GM12878 (cell line): ENCODE results near the gene FLVCR2. TPM values are rescaled to one million over a fixed set of nuclear protein-coding genes. Genes with fewer than 3 reads are reported as not detected.

Experiments used
- ATAC-seq: fragments of 200-7000 bp; cut with Tn5 transposase; 3 replicates; pipeline ENCODE4 v1.9.1; 2020; ENCODE audit warnings: mild to moderate bottlenecking, moderate library complexity
- BruUV-seq: library from RNA; stranded (reverse); fragments of 400-500 nt; replicated peaks from 2 replicates; lab custom pipeline; 2021; lab: Mats Ljungman, UMichigan
- CTCF ChIA-PET: fragments of 300-600 bp; sonication (Branson Sonifier 250); formaldehyde crosslinking; extraction: SDS; loops from one replicate; lab custom pipeline; 2021; ENCODE audit warnings: inconsistent platforms; lab: Yijun Ruan, JAX
- POLR2A ChIA-PET: fragments of 350-600 bp; formaldehyde crosslinking; extraction: SDS; loops from one replicate; lab custom pipeline; 2021; ENCODE audit warnings: inconsistent platforms; lab: Charles Lee
- RAD21 ChIA-PET: fragments of 300-600 bp; sonication (Branson Sonifier 250); formaldehyde crosslinking; loops from one replicate; lab custom pipeline; 2023; ENCODE audit warnings: antibody characterized with exemption; ENCODE audit not compliant: unreplicated experiment; lab: Charles Lee
- SMC1A ChIA-PET: fragments of 300-600 bp; sonication (Branson Sonifier 250); formaldehyde crosslinking; loops from one replicate; lab custom pipeline; 2023; ENCODE audit not compliant: unreplicated experiment, uncharacterized antibody; lab: Charles Lee
- DNase-seq: peaks from one replicate; pipeline ENCODE4 v3.0.0-alpha.2; 2011; ENCODE audit warnings: low read depth, low spot score
- FAIRE-seq: peaks from 3 replicates; lab custom pipeline; 2011; peaks lifted over from hg19 to GRCh38; lab: Jason Lieb, UNC
- H2AFZ ChIP-seq: 2 replicates; pipeline ENCODE4 v1.6.0; 2011; ENCODE audit warnings: low read depth, low read length, control low read depth; ENCODE audit not compliant: control insufficient read depth
- H3K27ac ChIP-seq: 2 replicates; pipeline ENCODE4 v1.5.1; 2011; ENCODE audit warnings: control low read depth; ENCODE audit not compliant: control insufficient read depth, insufficient read depth
- H3K27me3 ChIP-seq, 2 experiments: replicated peaks in 1 of 2; 2 replicates each; pipeline versions ENCODE4 v1.6.0 to v1.6.1; 2011; ENCODE audit warnings: low read length in 1 of 2; ENCODE audit not compliant: control insufficient read depth in 2 of 2, insufficient read depth in 2 of 2
- H3K36me3 ChIP-seq, 2 experiments: 2 replicates each; pipeline ENCODE4 v1.5.1; 2011; ENCODE audit warnings: low read length in 1 of 2; ENCODE audit not compliant: control insufficient read depth in 2 of 2, insufficient read depth in 2 of 2
- H3K4me1 ChIP-seq: 2 replicates; pipeline ENCODE4 v1.6.1; 2011; ENCODE audit warnings: mild to moderate bottlenecking, low read length, moderate library complexity, mixed read lengths; ENCODE audit not compliant: control insufficient read depth, insufficient read depth
- H3K4me2 ChIP-seq: 2 replicates; pipeline ENCODE4 v1.6.0; 2011; ENCODE audit warnings: control low read depth; ENCODE audit not compliant: control insufficient read depth, insufficient read depth
- H3K4me3 ChIP-seq: fragments of 200-600 bp; sonication (generic); 2 replicates; pipeline ENCODE4 v1.5.1; 2016
- H3K79me2 ChIP-seq: 2 replicates; pipeline ENCODE4 v1.6.0; 2011; ENCODE audit warnings: low read length; ENCODE audit not compliant: control insufficient read depth, insufficient read depth
- H3K9ac ChIP-seq: 2 replicates; pipeline ENCODE4 v1.8.0; 2011; ENCODE audit warnings: low read length, control low read depth, mixed read lengths; ENCODE audit not compliant: control insufficient read depth, insufficient read depth
- H3K9me3 ChIP-seq: replicated peaks from 3 replicates; pipeline ENCODE4 v1.5.1; 2011; ENCODE audit warnings: mild to moderate bottlenecking, low read length; ENCODE audit not compliant: control insufficient read depth, insufficient read depth
- H4K20me1 ChIP-seq: 2 replicates; pipeline ENCODE4 v1.6.0; 2011; ENCODE audit not compliant: control insufficient read depth, insufficient read depth
- CHD1 ChIP-seq: IDR thresholded peaks from 2 replicates; pipeline ENCODE4 v1.6.1; 2012; ENCODE audit warnings: low read depth, low read length, improper control_type of control experiment
- KAT2A ChIP-seq: conservative IDR thresholded peaks from 2 replicates; pipeline ENCODE4 v1.6.1; 2011; ENCODE audit warnings: low read depth, low read length; ENCODE audit not compliant: control insufficient read depth
- NR2C1 ChIP-seq: fragments of 450-650 bp; IDR thresholded peaks from 2 replicates; pipeline ENCODE4 v1.6.1; 2017; ENCODE audit warnings: antibody characterized with exemption, mild to moderate bottlenecking, moderate library complexity
- STAT3 ChIP-seq: IDR thresholded peaks from 2 replicates; pipeline ENCODE4 v1.6.1; 2011; ENCODE audit warnings: low read depth, low read length, improper control_type of control experiment
- ZNF622 ChIP-seq: fragments of 450-650 bp; IDR thresholded peaks from 2 replicates; pipeline ENCODE4 v1.6.1; 2017; ENCODE audit warnings: mild to moderate bottlenecking, inconsistent platforms
- WGBS: methylation state at CpG from one replicate; pipeline ENCODE4 v1.1.6; 2016; ENCODE audit warnings: low lambda C conversion rate; ENCODE audit not compliant: insufficient replicate concordance, insufficient coverage; ENCODE audit errors: missing lambda C conversion rate; 5-methylcytosine and 5-hydroxymethylcytosine counted together
- in situ Hi-C: fragments of 300-500 bp; cut with MboI; formaldehyde crosslinking; loops from 9 replicates; pipeline ENCODE4 v1.14.3; 2018; ENCODE audit warnings: mixed read lengths
- intact Hi-C: fragments of 100-400 bp; cut with micrococcal nuclease; formaldehyde crosslinking; loops from one replicate; pipeline ENCODE4 v1.14.2; 2022; ENCODE audit not compliant: unreplicated experiment
- polyA plus RNA-seq, 11 experiments: library from polyadenylated mRNA; depleted of rRNA in 4 of 11; unstranded in 6 of 11; stranded (reverse) in 5 of 11; fragments of >200 nt; fragmentation: Nextera tagmentation in 4 of 11; fragmentation: Illumina TruSeq in 1 of 11; extraction: Ambion mirVana in 4 of 11; extraction: Trizol in 1 of 11; gene quantifications; 1 replicate in 1 of 11; 2 replicates in 10 of 11; pipeline versions ENCODE4 v1.2.1 to v1.2.3, GENCODE V29; 2011 to 2016; ENCODE audit warnings: inconsistent platforms in 2 of 11, missing spikeins in 2 of 11, low read depth in 1 of 11
- total RNA-seq, 4 experiments: library from RNA; depleted of rRNA in 3 of 4; stranded (reverse); fragments of >200 nt in 3 of 4; fragmentation: Illumina TruSeq in 1 of 4; extraction: Trizol in 1 of 4; gene quantifications; 2 replicates each; pipeline versions ENCODE4 v1.2.1 to v1.2.3, GENCODE V29; 2013 to 2021
- TF ChIP-seq, protein P1 (sequence below): IDR thresholded peaks from 2 replicates; pipeline ENCODE4 v1.6.1; 2012; ENCODE audit warnings: low read depth, low read length, improper control_type of control experiment
- TF ChIP-seq, protein P2 (sequence below): fragments of 150-350 bp; IDR thresholded peaks from 2 replicates; pipeline ENCODE4 v1.6.1; 2014; ENCODE audit warnings: mild to moderate bottlenecking, low read depth, low read length
- TF ChIP-seq, protein P3 (sequence below): fragments of 450-650 bp; IDR thresholded peaks from 2 replicates; pipeline ENCODE4 v1.6.1; 2017; ENCODE audit warnings: antibody characterized with exemption, mild to moderate bottlenecking, moderate library complexity
- TF ChIP-seq, protein P4 (sequence below): fragments of 450-650 bp; IDR thresholded peaks from 2 replicates; pipeline ENCODE4 v1.6.1; 2018; ENCODE audit warnings: borderline replicate concordance, mild to moderate bottlenecking; ENCODE audit not compliant: partially characterized antibody
- TF ChIP-seq, protein P5 (sequence below): fragments of 450-650 bp; IDR thresholded peaks from 2 replicates; pipeline ENCODE4 v1.6.1; 2016; ENCODE audit warnings: mild to moderate bottlenecking
- TF ChIP-seq, protein P6 (sequence below): fragments of 450-650 bp; conservative IDR thresholded peaks from 2 replicates; pipeline ENCODE4 v1.6.1; 2017; ENCODE audit warnings: mild to moderate bottlenecking, moderate library complexity

Gene FLVCR2
- total and polyA plus RNA-seq, 10 of the 15 experiments (the other 5 are each of a cell fraction or from before 2014, with no cell fraction given) = 0.24 to 3.7 (median 1.6) TPM

DNA sequence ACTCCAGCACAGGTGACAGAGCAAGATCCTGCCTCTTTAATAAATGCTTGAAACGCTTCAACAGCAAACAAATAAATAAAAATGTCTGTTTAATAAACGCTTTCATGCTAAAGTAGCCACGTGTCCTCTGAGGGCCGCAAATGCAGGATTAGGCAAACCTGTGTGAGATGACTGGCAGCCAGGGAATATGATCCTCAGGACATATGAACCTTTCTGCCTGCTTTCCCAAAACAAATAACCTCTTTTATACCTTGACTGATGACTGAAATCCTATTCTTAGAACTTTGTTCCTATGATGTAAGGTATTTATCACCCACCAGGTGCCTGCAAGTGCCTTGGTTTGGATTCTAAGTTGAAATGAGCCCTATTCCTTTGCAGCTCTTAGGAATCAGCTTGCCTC lies 14.5 kb upstream of the FLVCR2 start:
- ChIA-PET CTCF (interaction anchor here (0.9 to 7.1 kb wide), 10 partner anchors 12 to 256 kb away, joined by 3 to 286 read pairs (median 57); partner anchors contain the start of gene BATF), RAD21 (interaction anchor here (0.7 to 6.2 kb wide), 7 partner anchors 13 to 110 kb away, joined by 3 to 167 read pairs (median 4); partner anchors contain the start of gene BATF), SMC1A (interaction anchor here (0.7 to 6.3 kb wide), 9 partner anchors 12 to 628 kb away, joined by 3 to 232 read pairs (median 4); partner anchors contain the start of gene BATF), POLR2A (interaction anchor here (1.3 kb wide), 1 partner anchor 89 kb away, joined by 3 read pairs; no protein-coding TSS in a partner anchor)
- Histone ChIP-seq H3K4me2 (no peak overlapping the region), H3K79me2 (no peaks in the 10 kb centered on the region), H3K27me3 (no peaks in the 10 kb centered on the region), H3K27ac (no peak overlapping the region), H3K4me3 (no peak overlapping the region), H3K4me1 (peaks cover 31% of the 10 kb centered on the region), H2AFZ (no peak overlapping the region), H3K9me3 (no peaks in the 10 kb centered on the region), H4K20me1 (no peaks in the 10 kb centered on the region), H3K9ac (no peak overlapping the region), H3K36me3 (no peaks in the 10 kb centered on the region)
- ATAC-seq (no peak), DNase-seq (no peak), FAIRE-seq (no peak)
- TF ChIP-seq STAT3 = no peak
- TF ChIP-seq, protein P1, sequence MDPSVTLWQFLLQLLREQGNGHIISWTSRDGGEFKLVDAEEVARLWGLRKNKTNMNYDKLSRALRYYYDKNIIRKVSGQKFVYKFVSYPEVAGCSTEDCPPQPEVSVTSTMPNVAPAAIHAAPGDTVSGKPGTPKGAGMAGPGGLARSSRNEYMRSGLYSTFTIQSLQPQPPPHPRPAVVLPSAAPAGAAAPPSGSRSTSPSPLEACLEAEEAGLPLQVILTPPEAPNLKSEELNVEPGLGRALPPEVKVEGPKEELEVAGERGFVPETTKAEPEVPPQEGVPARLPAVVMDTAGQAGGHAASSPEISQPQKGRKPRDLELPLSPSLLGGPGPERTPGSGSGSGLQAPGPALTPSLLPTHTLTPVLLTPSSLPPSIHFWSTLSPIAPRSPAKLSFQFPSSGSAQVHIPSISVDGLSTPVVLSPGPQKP = no peak
- TF ChIP-seq NR2C1 = no peak
- TF ChIP-seq, protein P2, sequence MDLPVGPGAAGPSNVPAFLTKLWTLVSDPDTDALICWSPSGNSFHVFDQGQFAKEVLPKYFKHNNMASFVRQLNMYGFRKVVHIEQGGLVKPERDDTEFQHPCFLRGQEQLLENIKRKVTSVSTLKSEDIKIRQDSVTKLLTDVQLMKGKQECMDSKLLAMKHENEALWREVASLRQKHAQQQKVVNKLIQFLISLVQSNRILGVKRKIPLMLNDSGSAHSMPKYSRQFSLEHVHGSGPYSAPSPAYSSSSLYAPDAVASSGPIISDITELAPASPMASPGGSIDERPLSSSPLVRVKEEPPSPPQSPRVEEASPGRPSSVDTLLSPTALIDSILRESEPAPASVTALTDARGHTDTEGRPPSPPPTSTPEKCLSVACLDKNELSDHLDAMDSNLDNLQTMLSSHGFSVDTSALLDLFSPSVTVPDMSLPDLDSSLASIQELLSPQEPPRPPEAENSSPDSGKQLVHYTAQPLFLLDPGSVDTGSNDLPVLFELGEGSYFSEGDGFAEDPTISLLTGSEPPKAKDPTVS = no peak
- TF ChIP-seq, protein P3, sequence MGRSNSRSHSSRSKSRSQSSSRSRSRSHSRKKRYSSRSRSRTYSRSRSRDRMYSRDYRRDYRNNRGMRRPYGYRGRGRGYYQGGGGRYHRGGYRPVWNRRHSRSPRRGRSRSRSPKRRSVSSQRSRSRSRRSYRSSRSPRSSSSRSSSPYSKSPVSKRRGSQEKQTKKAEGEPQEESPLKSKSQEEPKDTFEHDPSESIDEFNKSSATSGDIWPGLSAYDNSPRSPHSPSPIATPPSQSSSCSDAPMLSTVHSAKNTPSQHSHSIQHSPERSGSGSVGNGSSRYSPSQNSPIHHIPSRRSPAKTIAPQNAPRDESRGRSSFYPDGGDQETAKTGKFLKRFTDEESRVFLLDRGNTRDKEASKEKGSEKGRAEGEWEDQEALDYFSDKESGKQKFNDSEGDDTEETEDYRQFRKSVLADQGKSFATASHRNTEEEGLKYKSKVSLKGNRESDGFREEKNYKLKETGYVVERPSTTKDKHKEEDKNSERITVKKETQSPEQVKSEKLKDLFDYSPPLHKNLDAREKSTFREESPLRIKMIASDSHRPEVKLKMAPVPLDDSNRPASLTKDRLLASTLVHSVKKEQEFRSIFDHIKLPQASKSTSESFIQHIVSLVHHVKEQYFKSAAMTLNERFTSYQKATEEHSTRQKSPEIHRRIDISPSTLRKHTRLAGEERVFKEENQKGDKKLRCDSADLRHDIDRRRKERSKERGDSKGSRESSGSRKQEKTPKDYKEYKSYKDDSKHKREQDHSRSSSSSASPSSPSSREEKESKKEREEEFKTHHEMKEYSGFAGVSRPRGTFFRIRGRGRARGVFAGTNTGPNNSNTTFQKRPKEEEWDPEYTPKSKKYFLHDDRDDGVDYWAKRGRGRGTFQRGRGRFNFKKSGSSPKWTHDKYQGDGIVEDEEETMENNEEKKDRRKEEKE = no peak
- TF ChIP-seq CHD1 = no peak
- TF ChIP-seq ZNF622 = no peak
- TF ChIP-seq, protein P4, sequence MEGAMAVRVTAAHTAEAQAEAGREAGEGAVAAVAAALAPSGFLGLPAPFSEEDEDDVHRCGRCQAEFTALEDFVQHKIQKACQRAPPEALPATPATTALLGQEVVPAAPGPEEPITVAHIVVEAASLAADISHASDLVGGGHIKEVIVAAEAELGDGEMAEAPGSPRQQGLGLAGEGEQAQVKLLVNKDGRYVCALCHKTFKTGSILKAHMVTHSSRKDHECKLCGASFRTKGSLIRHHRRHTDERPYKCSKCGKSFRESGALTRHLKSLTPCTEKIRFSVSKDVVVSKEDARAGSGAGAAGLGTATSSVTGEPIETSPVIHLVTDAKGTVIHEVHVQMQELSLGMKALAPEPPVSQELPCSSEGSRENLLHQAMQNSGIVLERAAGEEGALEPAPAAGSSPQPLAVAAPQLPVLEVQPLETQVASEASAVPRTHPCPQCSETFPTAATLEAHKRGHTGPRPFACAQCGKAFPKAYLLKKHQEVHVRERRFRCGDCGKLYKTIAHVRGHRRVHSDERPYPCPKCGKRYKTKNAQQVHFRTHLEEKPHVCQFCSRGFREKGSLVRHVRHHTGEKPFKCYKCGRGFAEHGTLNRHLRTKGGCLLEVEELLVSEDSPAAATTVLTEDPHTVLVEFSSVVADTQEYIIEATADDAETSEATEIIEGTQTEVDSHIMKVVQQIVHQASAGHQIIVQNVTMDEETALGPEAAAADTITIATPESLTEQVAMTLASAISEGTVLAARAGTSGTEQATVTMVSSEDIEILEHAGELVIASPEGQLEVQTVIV = no peak
- TF ChIP-seq, protein P5, sequence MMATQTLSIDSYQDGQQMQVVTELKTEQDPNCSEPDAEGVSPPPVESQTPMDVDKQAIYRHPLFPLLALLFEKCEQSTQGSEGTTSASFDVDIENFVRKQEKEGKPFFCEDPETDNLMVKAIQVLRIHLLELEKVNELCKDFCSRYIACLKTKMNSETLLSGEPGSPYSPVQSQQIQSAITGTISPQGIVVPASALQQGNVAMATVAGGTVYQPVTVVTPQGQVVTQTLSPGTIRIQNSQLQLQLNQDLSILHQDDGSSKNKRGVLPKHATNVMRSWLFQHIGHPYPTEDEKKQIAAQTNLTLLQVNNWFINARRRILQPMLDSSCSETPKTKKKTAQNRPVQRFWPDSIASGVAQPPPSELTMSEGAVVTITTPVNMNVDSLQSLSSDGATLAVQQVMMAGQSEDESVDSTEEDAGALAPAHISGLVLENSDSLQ = no peak
- TF ChIP-seq, protein P6, sequence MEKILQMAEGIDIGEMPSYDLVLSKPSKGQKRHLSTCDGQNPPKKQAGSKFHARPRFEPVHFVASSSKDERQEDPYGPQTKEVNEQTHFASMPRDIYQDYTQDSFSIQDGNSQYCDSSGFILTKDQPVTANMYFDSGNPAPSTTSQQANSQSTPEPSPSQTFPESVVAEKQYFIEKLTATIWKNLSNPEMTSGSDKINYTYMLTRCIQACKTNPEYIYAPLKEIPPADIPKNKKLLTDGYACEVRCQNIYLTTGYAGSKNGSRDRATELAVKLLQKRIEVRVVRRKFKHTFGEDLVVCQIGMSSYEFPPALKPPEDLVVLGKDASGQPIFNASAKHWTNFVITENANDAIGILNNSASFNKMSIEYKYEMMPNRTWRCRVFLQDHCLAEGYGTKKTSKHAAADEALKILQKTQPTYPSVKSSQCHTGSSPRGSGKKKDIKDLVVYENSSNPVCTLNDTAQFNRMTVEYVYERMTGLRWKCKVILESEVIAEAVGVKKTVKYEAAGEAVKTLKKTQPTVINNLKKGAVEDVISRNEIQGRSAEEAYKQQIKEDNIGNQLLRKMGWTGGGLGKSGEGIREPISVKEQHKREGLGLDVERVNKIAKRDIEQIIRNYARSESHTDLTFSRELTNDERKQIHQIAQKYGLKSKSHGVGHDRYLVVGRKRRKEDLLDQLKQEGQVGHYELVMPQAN = no peak
- TF ChIP-seq KAT2A = no peak
- no TSS peak for BruUV-seq
- WGBS = 63% methylated on average over 4 of the region's 4 CpGs
- in situ Hi-C loops (loop anchor here (5.0 kb wide), 2 partner anchors 257 to 437 kb away; partner anchors contain the start of gene NEK9), intact Hi-C loops (loop anchor here (10.0 kb wide), 1 partner anchor 429 kb away; no protein-coding TSS in a partner anchor)
